Endothelial cell of umbilical vein (primary cell): ENCODE measurements around the gene MTM1.

ENCODE experiments used
- EZH2 ChIP-seq: IDR thresholded peaks from 2 replicates; pipeline ENCODE4 v1.6.1; 2012; ENCODE audit warnings: borderline replicate concordance, low read depth, mild to moderate bottlenecking, moderate library complexity, low read length, inconsistent platforms; ENCODE audit not compliant: severe bottlenecking
- FOS ChIP-seq: IDR thresholded peaks from 2 replicates; pipeline ENCODE4 v1.6.1; 2011; ENCODE audit warnings: mild to moderate bottlenecking, low read length, moderate library complexity, borderline replicate concordance; ENCODE audit not compliant: insufficient read depth
- JUN ChIP-seq: IDR thresholded peaks from 2 replicates; pipeline ENCODE4 v1.6.1; 2011; ENCODE audit warnings: borderline replicate concordance, low read depth; ENCODE audit not compliant: insufficient read length, insufficient read depth
- MYC ChIP-seq: IDR thresholded peaks from one replicate; pipeline ENCODE4 v1.6.1; 2011; ENCODE audit warnings: mild to moderate bottlenecking, low read depth, low read length
- POLR2A ChIP-seq: IDR thresholded peaks from 2 replicates; pipeline ENCODE4 v1.6.1; 2012; ENCODE audit warnings: low read depth, mild to moderate bottlenecking, control low read depth, low read length
- POLR2AphosphoS5 ChIP-seq: IDR thresholded peaks from 2 replicates; pipeline ENCODE4 v1.6.1; 2012; ENCODE audit warnings: low read depth, mild to moderate bottlenecking, control low read depth, low read length, moderate library complexity; ENCODE audit not compliant: insufficient read depth
- TF ChIP-seq, protein P1 (sequence below), 2 donors: IDR thresholded peaks; 1 replicate in 1 of 2; 2 replicates in 1 of 2; pipeline ENCODE4 v1.5.1; 2011; ENCODE audit warnings: low read length in 2 of 2, mild to moderate bottlenecking in 2 of 2, moderate library complexity in 2 of 2, control low read depth in 1 of 2, inconsistent platforms in 1 of 2, low read depth in 1 of 2; ENCODE audit not compliant: insufficient read depth in 1 of 2; ENCODE audit errors: extremely low read depth in 1 of 2
- TF ChIP-seq, protein P2 (sequence below): IDR thresholded peaks from 2 replicates; pipeline ENCODE4 v1.6.1; 2011; ENCODE audit not compliant: insufficient read depth, insufficient read length

DNA sequence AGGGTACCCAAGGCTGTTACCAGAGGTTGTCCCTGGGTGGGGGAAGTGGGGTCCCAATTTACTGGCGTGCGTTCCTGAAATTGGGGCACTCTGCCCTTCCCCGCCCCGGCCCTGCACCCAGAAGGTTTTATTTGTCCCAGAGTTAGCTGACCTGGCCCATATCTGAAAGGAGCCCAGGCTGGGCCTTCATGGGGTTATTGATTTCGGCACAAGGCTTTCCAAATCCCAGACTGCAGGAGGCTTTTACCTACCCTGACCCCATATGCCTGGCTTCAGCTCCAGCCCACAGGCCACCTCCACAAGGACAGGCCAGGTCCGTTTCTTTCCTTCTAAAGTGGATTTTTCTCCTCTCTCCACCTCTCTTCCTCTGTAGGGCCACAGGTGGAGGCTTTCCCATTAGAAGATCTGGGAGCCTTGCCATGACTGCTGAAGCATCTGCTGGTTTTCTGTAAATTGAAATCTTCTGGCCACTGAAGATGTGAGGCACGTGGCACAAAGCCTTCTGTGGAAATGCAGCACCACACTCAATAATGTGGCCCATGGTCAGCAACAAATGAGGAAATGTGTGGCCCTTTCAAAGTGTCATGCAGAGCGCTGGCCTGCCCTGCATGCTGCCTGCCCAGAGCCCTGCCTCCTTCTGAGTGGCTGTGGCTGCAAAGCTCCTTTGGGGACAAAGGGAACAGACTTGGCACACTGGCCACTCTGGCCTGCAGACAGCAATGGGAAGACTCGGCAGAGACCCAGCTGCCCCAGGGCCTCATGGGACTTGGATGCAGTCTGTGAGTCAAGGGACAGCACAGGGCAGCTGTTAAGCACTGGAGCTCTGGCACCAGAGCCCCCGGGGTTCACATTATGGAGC lies 43.1 kb upstream of the MTM1 start:
- no peak for TF ChIP-seq POLR2A
- TF ChIP-seq EZH2 = no peak
- TF ChIP-seq, protein P1, sequence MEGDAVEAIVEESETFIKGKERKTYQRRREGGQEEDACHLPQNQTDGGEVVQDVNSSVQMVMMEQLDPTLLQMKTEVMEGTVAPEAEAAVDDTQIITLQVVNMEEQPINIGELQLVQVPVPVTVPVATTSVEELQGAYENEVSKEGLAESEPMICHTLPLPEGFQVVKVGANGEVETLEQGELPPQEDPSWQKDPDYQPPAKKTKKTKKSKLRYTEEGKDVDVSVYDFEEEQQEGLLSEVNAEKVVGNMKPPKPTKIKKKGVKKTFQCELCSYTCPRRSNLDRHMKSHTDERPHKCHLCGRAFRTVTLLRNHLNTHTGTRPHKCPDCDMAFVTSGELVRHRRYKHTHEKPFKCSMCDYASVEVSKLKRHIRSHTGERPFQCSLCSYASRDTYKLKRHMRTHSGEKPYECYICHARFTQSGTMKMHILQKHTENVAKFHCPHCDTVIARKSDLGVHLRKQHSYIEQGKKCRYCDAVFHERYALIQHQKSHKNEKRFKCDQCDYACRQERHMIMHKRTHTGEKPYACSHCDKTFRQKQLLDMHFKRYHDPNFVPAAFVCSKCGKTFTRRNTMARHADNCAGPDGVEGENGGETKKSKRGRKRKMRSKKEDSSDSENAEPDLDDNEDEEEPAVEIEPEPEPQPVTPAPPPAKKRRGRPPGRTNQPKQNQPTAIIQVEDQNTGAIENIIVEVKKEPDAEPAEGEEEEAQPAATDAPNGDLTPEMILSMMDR (IDR thresholded peaks at IDR 0.05; ENCODE audit: extremely low read depth in 1 of 2, insufficient read depth in 1 of 2, low read depth in 1 of 2, low read length in 2 of 2) = no peak
- TF ChIP-seq MYC = no peak
- TF ChIP-seq JUN = no peak
- no peak for TF ChIP-seq FOS
- no peak for TF ChIP-seq POLR2AphosphoS5
- TF ChIP-seq, protein P2, sequence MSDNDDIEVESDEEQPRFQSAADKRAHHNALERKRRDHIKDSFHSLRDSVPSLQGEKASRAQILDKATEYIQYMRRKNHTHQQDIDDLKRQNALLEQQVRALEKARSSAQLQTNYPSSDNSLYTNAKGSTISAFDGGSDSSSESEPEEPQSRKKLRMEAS = no peak
